ENCODE results near the gene ANO4.

The ANO4 gene

GRCh38 chr12:100823963-100824362 lies 29.4 kb downstream of the ANO4 start:
- Histone ChIP-seq H3K27me3 (ENCODE audit: insufficient read depth, poor library complexity, severe bottlenecking) (no peaks in the 10 kb centered on the region), H3K27ac (replicated peaks) (no peak overlapping the region), H3K4me3 (replicated peaks; ENCODE audit: insufficient read depth, low read length) (no peak overlapping the region)
- no peak for TF ChIP-seq REST (IDR thresholded peaks at IDR 0.05; ENCODE audit: insufficient replicate concordance, low read depth)
- TF ChIP-seq CTCF (IDR thresholded peaks at IDR 0.05; ENCODE audit: insufficient read depth, low read length), result no peak
- TF ChIP-seq SPI1 (IDR thresholded peaks at IDR 0.05; ENCODE audit: borderline replicate concordance, low read depth), result no peak
- no peak for TF ChIP-seq POLR2AphosphoS5 (IDR thresholded peaks at IDR 0.05; ENCODE audit: low read depth)
- TF ChIP-seq GABPA (IDR thresholded peaks at IDR 0.05; ENCODE audit: low read depth), result no peak
- DNase-seq (ENCODE audit: low read depth in 1 of 2, low spot score in 1 of 2), result no peak

- Histone ChIP-seq H3K27me3 (ENCODE audit: insufficient read depth, poor library complexity, severe bottlenecking) (no peaks in the 10 kb centered on the region), H3K4me3 (replicated peaks; ENCODE audit: insufficient read depth, low read length) (no peak overlapping the region), H3K27ac (replicated peaks) (no peak overlapping the region)
- TF ChIP-seq POLR2AphosphoS5 (IDR thresholded peaks at IDR 0.05; ENCODE audit: low read depth) (no peak), SPI1 (IDR thresholded peaks at IDR 0.05; ENCODE audit: borderline replicate concordance, low read depth) (no peak), GABPA (IDR thresholded peaks at IDR 0.05; ENCODE audit: low read depth) (no peak), CTCF (IDR thresholded peaks at IDR 0.05; ENCODE audit: insufficient read depth, low read length) (no peak), REST (IDR thresholded peaks at IDR 0.05; ENCODE audit: insufficient replicate concordance, low read depth) (no peak)
- DNase-seq (ENCODE audit: low read depth in 1 of 2, low spot score in 1 of 2), result no peak
Measured at GRCh38 chr12:100824476-100824875, 29.9 kb downstream of the ANO4 start.

- Histone ChIP-seq H3K4me3 (replicated peaks; ENCODE audit: insufficient read depth, low read length) (no peak overlapping the region), H3K27ac (replicated peaks) (no peak overlapping the region), H3K27me3 (ENCODE audit: insufficient read depth, poor library complexity, severe bottlenecking) (no peaks in the 10 kb centered on the region)
- TF ChIP-seq SPI1 (IDR thresholded peaks at IDR 0.05; ENCODE audit: borderline replicate concordance, low read depth) (no peak), REST (IDR thresholded peaks at IDR 0.05; ENCODE audit: insufficient replicate concordance, low read depth) (peak; percentile 99), CTCF (IDR thresholded peaks at IDR 0.05; ENCODE audit: insufficient read depth, low read length) (no peak), POLR2AphosphoS5 (IDR thresholded peaks at IDR 0.05; ENCODE audit: low read depth) (no peak)
- DNase-seq (ENCODE audit: low read depth in 1 of 2, low spot score in 1 of 2), result peak in 1 of 2 experiments; percentile 3
Measured at GRCh38 chr12:100826323-100826722, 31.7 kb downstream of the ANO4 start.

Measured in HL-60 (cell line).